Neural progenitor cell (in vitro differentiated cells): ENCODE measurements around the gene SMIM35. TPM values are rescaled to one million over a fixed set of nuclear protein-coding genes. Genes with fewer than 3 reads are reported as not detected.
A peak's percentile ranks its signal among the peaks of the same experiment; 100 is the strongest.

Source experiments
- DNase-seq: peaks from one replicate; pipeline ENCODE4 v3.0.0-alpha.2; 2016; ENCODE audit warnings: low spot score
- H2AFZ ChIP-seq: fragments of 200-600 bp; sonication (generic); replicated peaks from 2 replicates; pipeline ENCODE4 v1.6.1; 2016; ENCODE audit warnings: antibody characterized with exemption
- H3F3A ChIP-seq: fragments of 200-600 bp; sonication (generic); 2 replicates; pipeline ENCODE4 v1.6.1; 2016; ENCODE audit warnings: antibody characterized with exemption, low read depth
- H3K27ac ChIP-seq: fragments of 200-600 bp; sonication (generic); 2 replicates; pipeline ENCODE4 v1.5.1; 2016; ENCODE audit warnings: mild to moderate bottlenecking
- H3K27me3 ChIP-seq: fragments of 200-600 bp; sonication (generic); 2 replicates; pipeline ENCODE4 v1.6.1; 2016; ENCODE audit warnings: mild to moderate bottlenecking, moderate library complexity
- H3K36me3 ChIP-seq: fragments of 200-600 bp; sonication (generic); 2 replicates; pipeline ENCODE4 v1.5.1; 2016
- H3K4me1 ChIP-seq: fragments of 200-600 bp; sonication (generic); 2 replicates; pipeline ENCODE4 v1.6.1; 2016; ENCODE audit warnings: mixed run types
- H3K4me2 ChIP-seq: fragments of 200-600 bp; sonication (generic); 2 replicates; pipeline ENCODE4 v1.6.1; 2016
- H3K4me3 ChIP-seq: fragments of 200-600 bp; sonication (generic); 2 replicates; pipeline ENCODE4 v1.5.1; 2016
- H3K79me2 ChIP-seq: fragments of 200-600 bp; sonication (generic); 2 replicates; pipeline ENCODE4 v1.6.1; 2016; ENCODE audit warnings: low read depth
- H3K9ac ChIP-seq: fragments of 200-600 bp; sonication (generic); 2 replicates; pipeline ENCODE4 v1.6.1; 2016
- H3K9me3 ChIP-seq: fragments of 200-600 bp; sonication (generic); 2 replicates; pipeline ENCODE4 v1.5.1; 2016; ENCODE audit warnings: low read depth
- H4K20me1 ChIP-seq: fragments of 200-600 bp; sonication (generic); 2 replicates; pipeline ENCODE4 v1.6.1; 2016; ENCODE audit warnings: low read depth
- H3K27ac Mint-ChIP-seq: 3 replicates; pipeline ENCODE4 v1.8.0; 2021; ENCODE audit warnings: mixed read lengths
- H3K27me3 Mint-ChIP-seq: 2 replicates; pipeline ENCODE4 v1.8.0; 2022; ENCODE audit warnings: low read depth, mild to moderate bottlenecking, inconsistent platforms, moderate library complexity, mixed read lengths; ENCODE audit not compliant: insufficient read depth
- H3K36me3 Mint-ChIP-seq: 3 replicates; pipeline ENCODE4 v1.8.0; 2021; ENCODE audit warnings: mixed read lengths
- H3K4me1 Mint-ChIP-seq: 3 replicates; pipeline ENCODE4 v1.8.0; 2021; ENCODE audit warnings: mixed read lengths
- H3K4me3 Mint-ChIP-seq: 3 replicates; pipeline ENCODE4 v1.8.0; 2021; ENCODE audit warnings: mild to moderate bottlenecking, moderate library complexity, mixed read lengths
- H3K9me3 Mint-ChIP-seq: 3 replicates; pipeline ENCODE4 v1.8.0; 2020; ENCODE audit warnings: mixed read lengths
- CTCF ChIP-seq: fragments of 200-600 bp; sonication (generic); IDR thresholded peaks from 2 replicates; pipeline ENCODE4 v1.5.1; 2017; ENCODE audit warnings: antibody characterized with exemption, mild to moderate bottlenecking
- EZH2 ChIP-seq: fragments of 200-600 bp; sonication (generic); IDR thresholded peaks from 2 replicates; pipeline ENCODE4 v1.6.1; 2017; ENCODE audit warnings: antibody characterized with exemption, mild to moderate bottlenecking, moderate library complexity
- EZH2phosphoT487 ChIP-seq: fragments of 200-600 bp; sonication (generic); IDR thresholded peaks from 2 replicates; pipeline ENCODE4 v1.6.1; 2017; ENCODE audit warnings: antibody characterized with exemption
- total RNA-seq: library from RNA; depleted of rRNA; stranded (reverse); fragments of >200 nt; gene quantifications from 2 replicates; pipeline ENCODE4 v1.2.3, GENCODE V29; 2015; ENCODE audit warnings: low replicate concordance

Gene SMIM35
- total RNA-seq = not detected in 2 replicates

GRCh38 chr11:118086913-118087768 lies at the start of gene SMIM35:
Gene SMIM35, minus strand, starts transcription at chr11:118086963. Its CDS starts 206 bp downstream, at chr11:118086757.
- Histone ChIP-seq H3K27me3 (no peaks in the 10 kb centered on the region), H3K4me2 (peak within 1 kb of the TSS; percentile 19), H2AFZ (no peak within 1 kb of the TSS), H3K27ac (no peak within 1 kb of the TSS), H3K9ac (no peak within 1 kb of the TSS), H3K9me3 (no peaks in the 10 kb centered on the region), H3K36me3 (no peaks in the 10 kb centered on the region), H3K4me3 (no peak within 1 kb of the TSS), H4K20me1 (no peaks in the 10 kb centered on the region), H3F3A (no peaks in the 10 kb centered on the region), H3K79me2 (no peaks in the 10 kb centered on the region), H3K4me1 (peaks cover 13% of the 10 kb centered on the region)
- no peak for DNase-seq
- H3K27ac Mint-ChIP-seq = peak within 1 kb of the TSS; percentile 12
- H3K27me3 Mint-ChIP-seq = peaks cover 15% of the 10 kb centered on the region
- H3K36me3 Mint-ChIP-seq = no peaks in the 10 kb centered on the region
- H3K4me3 Mint-ChIP-seq = no peak within 1 kb of the TSS
- peaks cover 16% of the 10 kb centered on the region for H3K4me1 Mint-ChIP-seq
- no peak for TF ChIP-seq EZH2phosphoT487
- no peak for TF ChIP-seq CTCF
- no peak for TF ChIP-seq EZH2
- peaks cover 14% of the 10 kb centered on the region for H3K9me3 Mint-ChIP-seq

GRCh38 chr11:118136341-118136740 lies 49.6 kb upstream of the SMIM35 start:
- H3K79me2 ChIP-seq = no peaks in the 10 kb centered on the region
- peaks cover 5% of the 10 kb centered on the region for H3K4me1 Mint-ChIP-seq
- no peaks in the 10 kb centered on the region for H3K9me3 ChIP-seq
- no peaks in the 10 kb centered on the region for H3K36me3 Mint-ChIP-seq
- no peaks in the 10 kb centered on the region for H4K20me1 ChIP-seq
- H3K9me3 Mint-ChIP-seq = no peaks in the 10 kb centered on the region
- H3K27ac Mint-ChIP-seq = no peak overlapping the region
- no peak overlapping the region for H3K4me3 Mint-ChIP-seq
- H3F3A ChIP-seq = no peaks in the 10 kb centered on the region
- no peak overlapping the region for H3K27ac ChIP-seq
- H3K9ac ChIP-seq = no peak overlapping the region
- TF ChIP-seq EZH2 = no peak
- TF ChIP-seq EZH2phosphoT487 = no peak
- TF ChIP-seq CTCF = no peak
- no peak overlapping the region for H3K4me2 ChIP-seq
- no peak for DNase-seq
- H3K4me3 ChIP-seq = no peak overlapping the region
- H3K27me3 Mint-ChIP-seq = peaks cover 18% of the 10 kb centered on the region
- no peak overlapping the region for H2AFZ ChIP-seq
- H3K27me3 ChIP-seq = no peaks in the 10 kb centered on the region
- H3K4me1 ChIP-seq = no peaks in the 10 kb centered on the region
- no peaks in the 10 kb centered on the region for H3K36me3 ChIP-seq

GRCh38 chr11:118135796-118136165 lies 49.0 kb upstream of the SMIM35 start:
- Histone ChIP-seq H4K20me1 (no peaks in the 10 kb centered on the region), H3K79me2 (no peaks in the 10 kb centered on the region), H3K4me1 (no peaks in the 10 kb centered on the region), H3K9me3 (no peaks in the 10 kb centered on the region), H3K27me3 (no peaks in the 10 kb centered on the region), H3K4me3 (no peak overlapping the region), H3F3A (no peaks in the 10 kb centered on the region), H3K9ac (no peak overlapping the region), H3K27ac (no peak overlapping the region), H2AFZ (no peak overlapping the region), H3K4me2 (no peak overlapping the region), H3K36me3 (no peaks in the 10 kb centered on the region)
- H3K36me3 Mint-ChIP-seq = no peaks in the 10 kb centered on the region
- no peak for TF ChIP-seq EZH2
- no peak for TF ChIP-seq EZH2phosphoT487
- TF ChIP-seq CTCF = no peak
- no peak for DNase-seq
- H3K4me1 Mint-ChIP-seq = peaks cover 5% of the 10 kb centered on the region
- no peak overlapping the region for H3K4me3 Mint-ChIP-seq
- H3K27ac Mint-ChIP-seq = no peak overlapping the region
- no peaks in the 10 kb centered on the region for H3K9me3 Mint-ChIP-seq
- H3K27me3 Mint-ChIP-seq = peaks cover 21% of the 10 kb centered on the region
